OCI-LY7 (cell line): ENCODE measurements around the gene TMEM218. TPM values are rescaled to one million over a fixed set of nuclear protein-coding genes. Genes with fewer than 3 reads are reported as not detected.

Experiments
- BruUV-seq: library from RNA; stranded (reverse); fragments of 400-500 nt; replicated peaks from 2 replicates; lab custom pipeline; 2021; lab: Mats Ljungman, UMichigan
- CTCF ChIA-PET: fragments of 300-600 bp; sonication (Branson Sonifier 250); formaldehyde crosslinking; loops from one replicate; lab custom pipeline; 2022; ENCODE audit warnings: antibody characterized with exemption; ENCODE audit not compliant: unreplicated experiment; lab: Charles Lee
- POLR2A ChIA-PET: fragments of 300-600 bp; sonication (Branson Sonifier 250); formaldehyde crosslinking; loops from one replicate; lab custom pipeline; 2022; ENCODE audit warnings: antibody characterized with exemption; lab: Charles Lee
- DNase-seq: peaks from one replicate; pipeline ENCODE4 v3.0.0-alpha.2; 2015; ENCODE audit warnings: low spot score
- H2AFZ ChIP-seq: fragments of 200-600 bp; sonication (generic), shearing (Covaris generic); 2 replicates; pipeline ENCODE4 v1.6.1; 2014; ENCODE audit warnings: mild to moderate bottlenecking, antibody characterized with exemption, low read length, moderate library complexity
- H3K27ac ChIP-seq: fragments of 200-600 bp; sonication (generic); 2 replicates; pipeline ENCODE4 v1.5.1; 2014; ENCODE audit warnings: mixed run types, low read depth, mild to moderate bottlenecking, moderate library complexity, low read length, inconsistent platforms; ENCODE audit not compliant: poor library complexity, severe bottlenecking
- H3K36me3 ChIP-seq: fragments of 200-600 bp; sonication (generic); 2 replicates; pipeline ENCODE4 v1.6.1; 2014; ENCODE audit warnings: mild to moderate bottlenecking, antibody characterized with exemption, low read length, moderate library complexity, mixed read lengths; ENCODE audit not compliant: insufficient read depth
- H3K4me1 ChIP-seq: fragments of 200-600 bp; sonication (generic); 2 replicates; pipeline ENCODE4 v1.5.1; 2014; ENCODE audit warnings: mild to moderate bottlenecking, low read length; ENCODE audit not compliant: insufficient read depth, poor library complexity, severe bottlenecking
- H3K4me2 ChIP-seq: fragments of 200-600 bp; sonication (generic); 2 replicates; pipeline ENCODE4 v1.6.1; 2014; ENCODE audit warnings: mild to moderate bottlenecking, low read length
- H3K4me3 ChIP-seq: fragments of 200-600 bp; sonication (generic); 2 replicates; pipeline ENCODE4 v1.5.1; 2014; ENCODE audit warnings: mild to moderate bottlenecking, low read depth, low read length; ENCODE audit not compliant: poor library complexity, severe bottlenecking
- H3K79me2 ChIP-seq: fragments of 200-600 bp; sonication (generic); 2 replicates; pipeline ENCODE4 v1.6.1; 2016; ENCODE audit warnings: low read depth, mild to moderate bottlenecking, low read length, moderate library complexity, mixed read lengths; ENCODE audit not compliant: insufficient read depth
- H3K9me2 ChIP-seq: fragments of 200-600 bp; sonication (generic); 2 replicates; pipeline ENCODE4 v1.6.1; 2016; ENCODE audit warnings: mild to moderate bottlenecking, low read length, mixed read lengths; ENCODE audit not compliant: insufficient read depth
- H3K9me3 ChIP-seq: fragments of 200-600 bp; sonication (generic); 2 replicates; pipeline ENCODE4 v1.6.1; 2014; ENCODE audit warnings: mild to moderate bottlenecking, mixed run types, low read length, mixed read lengths
- H4K20me1 ChIP-seq: fragments of 200-600 bp; sonication (generic); 2 replicates; pipeline ENCODE4 v1.6.1; 2014; ENCODE audit warnings: mild to moderate bottlenecking, antibody characterized with exemption, low read length, moderate library complexity, mixed read lengths; ENCODE audit not compliant: insufficient read depth
- EZH2phosphoT487 ChIP-seq: fragments of 200-600 bp; sonication (generic); IDR thresholded peaks from 2 replicates; pipeline ENCODE4 v1.6.1; 2018; ENCODE audit warnings: low read depth, borderline replicate concordance, mild to moderate bottlenecking, mixed run types, antibody characterized with exemption, low read length, moderate library complexity, mixed read lengths
- intact Hi-C: fragments of 100-400 bp; cut with micrococcal nuclease; formaldehyde crosslinking; loops from one replicate; pipeline ENCODE4 v1.10.0; 2022; ENCODE audit not compliant: unreplicated experiment
- total RNA-seq, 2 experiments: library from RNA; depleted of rRNA in 1 of 2; stranded (reverse); fragments of >200 nt in 1 of 2; shearing (Covaris generic) in 1 of 2; gene quantifications; 2 replicates each; pipeline ENCODE4 v1.2.3, GENCODE V29; 2014 to 2022
- TF ChIP-seq, protein P1 (sequence below): fragments of 200-600 bp; sonication (generic); conservative IDR thresholded peaks from 2 replicates; pipeline ENCODE4 v1.5.1; 2014; ENCODE audit warnings: mild to moderate bottlenecking, antibody characterized with exemption, low read length, moderate library complexity, mixed read lengths

Gene TMEM218
- total RNA-seq, 2 experiments from 2014 or later = 24.4 to 28.1 TPM

DNA sequence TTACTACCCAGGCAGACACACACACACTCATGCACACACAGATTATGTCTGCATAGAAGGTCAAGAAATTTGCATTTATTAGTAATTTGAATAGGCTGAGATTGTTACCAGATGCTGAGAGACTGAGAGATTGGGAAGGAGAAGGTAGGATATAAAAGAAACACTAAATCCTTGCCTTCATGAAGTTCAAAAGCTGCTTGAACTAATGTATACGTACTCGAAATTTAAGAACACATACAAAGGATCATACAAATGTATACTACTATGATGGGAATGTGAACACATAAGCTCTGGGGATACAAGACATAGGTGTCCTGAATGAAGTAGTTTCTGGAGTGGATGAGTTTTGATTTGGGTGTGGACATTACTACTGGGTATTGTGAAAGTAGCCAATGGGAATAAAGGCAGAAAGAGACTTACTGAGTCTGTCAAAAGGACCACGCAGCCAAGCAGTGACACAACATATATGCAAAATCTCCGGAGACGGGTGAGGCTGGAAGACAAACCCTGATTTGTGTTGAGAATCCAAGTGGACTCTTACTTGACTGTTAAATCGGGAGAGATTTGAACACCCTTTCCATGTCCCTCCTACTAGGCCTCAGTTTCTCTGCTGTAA, 45.8 kb upstream of the TMEM218 start:
- Histone ChIP-seq H3K4me2 (no peak overlapping the region), H4K20me1 (no peaks in the 10 kb centered on the region), H3K9me2 (no peaks in the 10 kb centered on the region), H3K79me2 (no peaks in the 10 kb centered on the region), H3K4me3 (no peak overlapping the region), H3K27ac (no peak overlapping the region), H3K36me3 (no peaks in the 10 kb centered on the region), H3K4me1 (no peaks in the 10 kb centered on the region), H2AFZ (no peak overlapping the region), H3K9me3 (no peaks in the 10 kb centered on the region)
- no TSS peak for BruUV-seq
- intact Hi-C loops = no loop called here
- no peak for TF ChIP-seq EZH2phosphoT487
- TF ChIP-seq, protein P1, sequence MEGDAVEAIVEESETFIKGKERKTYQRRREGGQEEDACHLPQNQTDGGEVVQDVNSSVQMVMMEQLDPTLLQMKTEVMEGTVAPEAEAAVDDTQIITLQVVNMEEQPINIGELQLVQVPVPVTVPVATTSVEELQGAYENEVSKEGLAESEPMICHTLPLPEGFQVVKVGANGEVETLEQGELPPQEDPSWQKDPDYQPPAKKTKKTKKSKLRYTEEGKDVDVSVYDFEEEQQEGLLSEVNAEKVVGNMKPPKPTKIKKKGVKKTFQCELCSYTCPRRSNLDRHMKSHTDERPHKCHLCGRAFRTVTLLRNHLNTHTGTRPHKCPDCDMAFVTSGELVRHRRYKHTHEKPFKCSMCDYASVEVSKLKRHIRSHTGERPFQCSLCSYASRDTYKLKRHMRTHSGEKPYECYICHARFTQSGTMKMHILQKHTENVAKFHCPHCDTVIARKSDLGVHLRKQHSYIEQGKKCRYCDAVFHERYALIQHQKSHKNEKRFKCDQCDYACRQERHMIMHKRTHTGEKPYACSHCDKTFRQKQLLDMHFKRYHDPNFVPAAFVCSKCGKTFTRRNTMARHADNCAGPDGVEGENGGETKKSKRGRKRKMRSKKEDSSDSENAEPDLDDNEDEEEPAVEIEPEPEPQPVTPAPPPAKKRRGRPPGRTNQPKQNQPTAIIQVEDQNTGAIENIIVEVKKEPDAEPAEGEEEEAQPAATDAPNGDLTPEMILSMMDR = no peak
- no peak for DNase-seq
- ChIA-PET POLR2A (no interaction called here), CTCF (no interaction called here)

DNA sequence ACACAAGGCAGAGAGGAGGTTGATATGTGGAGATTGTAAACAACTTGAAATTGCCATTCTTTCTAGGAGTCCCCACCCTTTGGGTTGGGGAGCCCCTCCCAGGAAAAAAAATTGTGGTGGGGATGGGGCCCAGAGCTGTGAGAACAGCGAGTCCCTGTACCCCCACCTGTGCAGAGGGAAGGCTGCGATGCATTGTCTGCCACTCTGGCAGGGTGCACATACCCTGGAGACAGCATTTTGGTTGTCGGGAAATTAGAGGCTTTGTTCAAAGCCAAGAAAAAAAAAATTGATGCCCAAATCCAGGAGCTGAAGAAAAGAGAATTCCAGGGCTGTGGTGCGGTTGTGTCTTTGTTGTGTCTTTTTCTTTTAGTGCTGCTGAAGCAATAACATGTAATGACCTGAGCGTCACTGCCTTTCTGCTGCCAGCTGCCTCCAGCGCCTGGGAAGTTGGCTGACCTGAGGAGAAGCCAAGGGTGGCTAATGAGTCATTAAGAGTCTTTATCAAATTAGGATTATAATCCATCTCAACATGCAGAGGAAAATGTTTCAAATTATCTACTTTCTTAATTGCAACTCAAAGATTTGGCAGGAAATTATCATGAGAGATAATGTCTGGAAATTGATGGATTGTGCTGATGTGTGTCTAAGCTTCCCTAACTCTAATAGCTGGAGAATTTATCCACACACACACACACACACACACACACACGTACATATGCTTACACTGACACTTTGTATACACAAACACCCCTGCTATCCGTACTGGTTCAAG, 45.1 kb upstream of the TMEM218 start:
- no peaks in the 10 kb centered on the region for H3K9me2 ChIP-seq
- intact Hi-C loops = no loop called here
- H2AFZ ChIP-seq = no peak overlapping the region
- no peaks in the 10 kb centered on the region for H3K36me3 ChIP-seq
- no peaks in the 10 kb centered on the region for H3K4me1 ChIP-seq
- H3K9me3 ChIP-seq = no peaks in the 10 kb centered on the region
- H3K27ac ChIP-seq = no peak overlapping the region
- H4K20me1 ChIP-seq = no peaks in the 10 kb centered on the region
- TF ChIP-seq, protein P1 = no peak
- TF ChIP-seq EZH2phosphoT487 = no peak
- no peak for DNase-seq
- no TSS peak for BruUV-seq
- CTCF ChIA-PET = no interaction called here
- POLR2A ChIA-PET = no interaction called here
- no peaks in the 10 kb centered on the region for H3K79me2 ChIP-seq
- H3K4me3 ChIP-seq = no peak overlapping the region
- no peak overlapping the region for H3K4me2 ChIP-seq

DNA sequence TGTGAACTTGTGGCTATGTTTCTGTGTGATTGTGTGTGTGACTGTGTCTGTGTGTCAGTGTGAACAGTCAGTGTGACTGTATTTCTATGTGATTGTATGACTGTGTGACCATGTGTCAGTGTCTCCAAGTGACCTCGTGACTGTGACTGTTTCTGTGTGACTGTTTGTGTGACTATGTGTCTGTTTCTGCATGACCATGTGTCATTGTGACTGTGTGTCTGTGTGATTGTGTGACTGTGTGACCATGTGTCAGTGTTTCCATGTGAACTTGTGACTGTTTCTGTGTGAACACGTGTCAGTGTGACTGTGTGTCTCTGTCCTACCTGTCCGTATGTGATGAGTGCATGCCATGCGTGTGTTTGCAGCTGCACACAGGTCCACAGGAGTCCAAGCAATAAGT, 44.3 kb upstream of the TMEM218 start:
- Histone ChIP-seq H3K27ac (no peak overlapping the region), H3K9me2 (no peaks in the 10 kb centered on the region), H3K4me2 (no peak overlapping the region), H4K20me1 (no peaks in the 10 kb centered on the region), H3K4me1 (no peaks in the 10 kb centered on the region), H3K36me3 (no peaks in the 10 kb centered on the region), H3K9me3 (no peaks in the 10 kb centered on the region), H2AFZ (no peak overlapping the region), H3K79me2 (no peaks in the 10 kb centered on the region), H3K4me3 (no peak overlapping the region)
- no peak for DNase-seq
- intact Hi-C loops = no loop called here
- TF ChIP-seq EZH2phosphoT487 = no peak
- TF ChIP-seq, protein P1 = no peak
- ChIA-PET CTCF (no interaction called here), POLR2A (no interaction called here)
- no TSS peak for BruUV-seq
